Neural crest cell (in vitro differentiated cells): ENCODE measurements around the gene NDUFA7. TPM values are rescaled to one million over a fixed set of nuclear protein-coding genes. Genes with fewer than 3 reads are reported as not detected.

Experiments used
- DNase-seq: peaks from one replicate; pipeline ENCODE4 v3.0.0; 2021; ENCODE audit warnings: low read depth, mixed read lengths, low spot score
- H3K27ac Mint-ChIP-seq: one replicate; pipeline ENCODE4 v1.8.0; 2021; ENCODE audit warnings: mild to moderate bottlenecking, mixed read lengths; ENCODE audit not compliant: unreplicated experiment
- H3K27me3 Mint-ChIP-seq: 2 replicates; pipeline ENCODE4 v1.8.0; 2021; ENCODE audit warnings: low read depth, mild to moderate bottlenecking, mixed read lengths
- H3K36me3 Mint-ChIP-seq: 2 replicates; pipeline ENCODE4 v1.8.0; 2021; ENCODE audit warnings: low read depth, mild to moderate bottlenecking, mixed read lengths
- H3K4me1 Mint-ChIP-seq: 2 replicates; pipeline ENCODE4 v1.8.0; 2021; ENCODE audit warnings: mixed read lengths
- H3K4me3 Mint-ChIP-seq: one replicate; pipeline ENCODE4 v1.8.0; 2021; ENCODE audit warnings: mild to moderate bottlenecking, mixed read lengths
- H3K9me3 Mint-ChIP-seq: 2 replicates; pipeline ENCODE4 v1.8.0; 2021; ENCODE audit warnings: mixed read lengths
- total RNA-seq: library from RNA; stranded (reverse); gene quantifications from 2 replicates; pipeline ENCODE4 v1.2.1, GENCODE V29; 2021
- TF ChIP-seq, protein P1 (sequence below): fragments of 200-600 bp; sonication (generic); conservative IDR thresholded peaks from 2 replicates; pipeline ENCODE4 v1.5.0; 2021; ENCODE audit warnings: antibody characterized with exemption, mild to moderate bottlenecking

NDUFA7 gene
- total RNA-seq, 1 donor from 2014 or later: 51.8 TPM

DNA sequence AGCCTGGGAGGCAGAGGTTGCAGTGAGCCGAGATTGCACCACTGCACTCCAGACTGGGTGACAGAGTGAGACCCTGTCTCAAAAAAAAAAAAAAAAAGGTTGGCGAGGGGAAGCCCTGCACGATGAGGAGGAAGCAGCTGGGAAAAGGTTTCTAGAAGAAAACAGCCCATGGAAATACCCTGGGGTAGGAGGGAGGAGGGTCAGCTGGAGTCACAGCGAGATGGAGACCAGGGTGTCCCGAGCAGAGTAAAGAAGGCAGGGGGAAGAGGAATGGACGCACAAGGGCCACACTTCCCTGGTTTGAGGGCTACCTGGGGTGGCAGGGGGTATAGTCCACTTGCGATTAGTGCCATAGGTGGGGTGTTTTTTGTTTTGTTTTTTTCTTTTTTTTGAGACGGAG, 15.5 kb upstream of the NDUFA7 start:
- Mint-ChIP-seq H3K4me1 (peaks cover 8% of the 10 kb centered on the region), H3K9me3 (no peaks in the 10 kb centered on the region), H3K27me3 (peaks cover 79% of the 10 kb centered on the region), H3K4me3 (no peak overlapping the region), H3K36me3 (no peaks in the 10 kb centered on the region), H3K27ac (no peak overlapping the region)
- no peak for DNase-seq
- TF ChIP-seq, protein P1, sequence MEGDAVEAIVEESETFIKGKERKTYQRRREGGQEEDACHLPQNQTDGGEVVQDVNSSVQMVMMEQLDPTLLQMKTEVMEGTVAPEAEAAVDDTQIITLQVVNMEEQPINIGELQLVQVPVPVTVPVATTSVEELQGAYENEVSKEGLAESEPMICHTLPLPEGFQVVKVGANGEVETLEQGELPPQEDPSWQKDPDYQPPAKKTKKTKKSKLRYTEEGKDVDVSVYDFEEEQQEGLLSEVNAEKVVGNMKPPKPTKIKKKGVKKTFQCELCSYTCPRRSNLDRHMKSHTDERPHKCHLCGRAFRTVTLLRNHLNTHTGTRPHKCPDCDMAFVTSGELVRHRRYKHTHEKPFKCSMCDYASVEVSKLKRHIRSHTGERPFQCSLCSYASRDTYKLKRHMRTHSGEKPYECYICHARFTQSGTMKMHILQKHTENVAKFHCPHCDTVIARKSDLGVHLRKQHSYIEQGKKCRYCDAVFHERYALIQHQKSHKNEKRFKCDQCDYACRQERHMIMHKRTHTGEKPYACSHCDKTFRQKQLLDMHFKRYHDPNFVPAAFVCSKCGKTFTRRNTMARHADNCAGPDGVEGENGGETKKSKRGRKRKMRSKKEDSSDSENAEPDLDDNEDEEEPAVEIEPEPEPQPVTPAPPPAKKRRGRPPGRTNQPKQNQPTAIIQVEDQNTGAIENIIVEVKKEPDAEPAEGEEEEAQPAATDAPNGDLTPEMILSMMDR: no peak

DNA sequence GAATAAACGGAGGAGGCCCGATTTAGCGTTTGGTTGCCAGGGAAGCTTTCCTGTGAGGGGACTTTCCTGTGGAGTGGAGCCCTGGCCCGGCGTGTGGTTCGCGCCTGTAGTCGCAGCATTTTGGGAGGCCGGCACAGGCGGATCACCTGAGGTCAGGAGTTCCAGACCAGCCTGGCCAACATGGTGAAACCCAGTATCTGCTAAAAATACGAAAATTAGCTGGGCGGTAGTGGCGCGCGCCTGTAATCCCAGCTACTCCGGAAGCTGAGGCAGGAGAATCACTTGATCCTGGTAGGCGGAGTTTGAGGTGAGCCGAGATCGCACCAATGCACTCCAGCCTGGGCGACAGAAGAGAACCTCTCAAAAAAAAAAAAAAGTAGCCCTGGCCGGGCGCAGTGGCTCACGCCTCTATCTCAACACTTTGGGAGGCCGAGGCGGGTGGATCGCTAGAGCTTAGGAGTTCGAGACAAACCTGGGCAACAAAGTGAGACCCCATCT, 14.9 kb upstream of the NDUFA7 start:
- Mint-ChIP-seq H3K4me3 (peak overlapping the region; percentile 35), H3K9me3 (no peaks in the 10 kb centered on the region), H3K27me3 (peaks cover 79% of the 10 kb centered on the region), H3K27ac (no peak overlapping the region), H3K36me3 (no peaks in the 10 kb centered on the region), H3K4me1 (peaks cover 8% of the 10 kb centered on the region)
- TF ChIP-seq, protein P1: no peak
- DNase-seq: no peak

DNA sequence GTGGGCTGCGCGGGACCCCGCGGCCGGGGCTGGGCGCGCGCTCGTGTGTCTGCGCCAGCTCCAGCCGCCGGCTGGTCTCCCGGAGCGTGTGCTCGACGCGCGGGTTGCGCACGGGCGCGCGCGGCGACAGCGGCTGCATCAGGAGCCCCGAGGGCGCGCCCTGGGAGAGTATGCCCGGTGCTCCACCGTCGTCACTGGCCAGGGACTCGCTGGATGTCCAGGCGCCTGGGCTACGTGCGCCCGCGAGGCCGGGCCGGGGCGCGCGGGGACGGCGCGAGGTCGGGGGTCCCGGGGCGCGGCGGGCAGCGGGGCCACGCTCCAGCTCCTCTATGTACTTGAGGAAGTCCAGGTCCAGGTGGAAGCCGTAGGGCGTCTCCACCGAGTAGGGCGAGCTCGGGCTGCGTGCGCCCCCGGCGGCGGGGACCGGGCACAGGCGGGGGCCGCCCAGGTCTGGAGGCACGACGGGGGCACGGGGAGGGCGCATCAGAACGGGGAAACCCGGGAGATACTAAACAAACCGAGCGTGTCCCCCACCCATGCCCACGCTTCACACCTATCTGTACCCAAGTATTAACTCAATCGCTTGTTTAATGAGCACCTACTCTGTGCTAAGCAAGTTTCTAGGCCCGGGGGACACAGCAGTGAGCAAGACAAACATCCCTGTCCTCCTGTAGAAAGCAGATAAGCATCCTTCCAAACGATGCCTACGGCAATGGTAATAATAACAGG, 14.3 kb upstream of the NDUFA7 start:
- Mint-ChIP-seq H3K36me3 (no peaks in the 10 kb centered on the region), H3K27me3 (peaks cover 79% of the 10 kb centered on the region), H3K27ac (no peak overlapping the region), H3K9me3 (no peaks in the 10 kb centered on the region), H3K4me3 (peak overlapping the region; percentile 35), H3K4me1 (peaks cover 3% of the 10 kb centered on the region)
- no peak for DNase-seq
- TF ChIP-seq, protein P1: peak; percentile 48

DNA sequence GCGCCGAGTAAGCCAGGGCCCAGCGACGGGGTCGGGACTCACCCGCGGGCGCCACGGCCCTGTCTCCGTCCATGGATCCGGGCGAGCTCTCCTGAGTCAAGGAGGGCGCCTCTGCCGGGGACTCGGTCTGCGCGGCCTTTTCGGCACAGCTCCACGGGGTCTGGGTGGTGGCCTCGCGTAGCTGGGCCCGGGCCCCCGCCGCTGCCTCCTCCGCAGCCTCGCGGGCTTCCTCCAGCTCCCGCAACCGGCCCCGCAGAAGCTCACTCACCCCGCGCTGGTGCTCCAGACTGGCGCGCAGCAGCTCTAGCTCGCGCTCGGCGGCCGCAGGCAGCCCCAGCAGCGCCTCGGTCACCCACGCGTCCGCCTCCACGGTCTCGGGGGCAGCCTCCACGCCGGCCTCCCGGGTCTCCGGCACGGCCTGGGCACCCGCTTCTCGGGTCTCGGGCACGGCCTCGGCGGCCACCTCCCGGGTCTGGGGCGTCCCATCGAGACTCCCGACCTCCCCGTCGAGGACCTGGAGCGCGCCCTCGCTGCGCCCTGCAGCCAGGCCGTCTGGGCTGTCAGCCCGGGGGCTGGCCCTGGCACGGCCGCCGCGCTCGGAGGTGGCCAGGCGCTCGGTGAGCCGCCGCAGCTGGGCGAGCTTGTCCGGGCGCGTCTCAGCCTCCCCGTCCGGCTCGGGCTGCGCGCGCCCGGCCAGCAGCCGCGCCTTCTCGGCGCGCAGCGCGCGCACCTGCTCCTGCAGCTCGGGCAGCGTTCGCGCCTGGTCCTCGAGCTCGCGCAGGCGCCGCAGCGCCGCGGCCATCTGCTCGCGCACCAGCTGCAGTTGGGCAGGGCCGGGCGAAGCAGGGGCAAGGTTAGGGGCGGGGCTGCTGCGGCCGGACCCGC, 13.5 kb upstream of the NDUFA7 start:
- Mint-ChIP-seq H3K9me3 (no peaks in the 10 kb centered on the region), H3K27me3 (peaks cover 79% of the 10 kb centered on the region), H3K27ac (no peak overlapping the region), H3K4me3 (no peak overlapping the region), H3K36me3 (no peaks in the 10 kb centered on the region), H3K4me1 (no peaks in the 10 kb centered on the region)
- DNase-seq: peak; percentile 37
- TF ChIP-seq, protein P1: no peak

DNA sequence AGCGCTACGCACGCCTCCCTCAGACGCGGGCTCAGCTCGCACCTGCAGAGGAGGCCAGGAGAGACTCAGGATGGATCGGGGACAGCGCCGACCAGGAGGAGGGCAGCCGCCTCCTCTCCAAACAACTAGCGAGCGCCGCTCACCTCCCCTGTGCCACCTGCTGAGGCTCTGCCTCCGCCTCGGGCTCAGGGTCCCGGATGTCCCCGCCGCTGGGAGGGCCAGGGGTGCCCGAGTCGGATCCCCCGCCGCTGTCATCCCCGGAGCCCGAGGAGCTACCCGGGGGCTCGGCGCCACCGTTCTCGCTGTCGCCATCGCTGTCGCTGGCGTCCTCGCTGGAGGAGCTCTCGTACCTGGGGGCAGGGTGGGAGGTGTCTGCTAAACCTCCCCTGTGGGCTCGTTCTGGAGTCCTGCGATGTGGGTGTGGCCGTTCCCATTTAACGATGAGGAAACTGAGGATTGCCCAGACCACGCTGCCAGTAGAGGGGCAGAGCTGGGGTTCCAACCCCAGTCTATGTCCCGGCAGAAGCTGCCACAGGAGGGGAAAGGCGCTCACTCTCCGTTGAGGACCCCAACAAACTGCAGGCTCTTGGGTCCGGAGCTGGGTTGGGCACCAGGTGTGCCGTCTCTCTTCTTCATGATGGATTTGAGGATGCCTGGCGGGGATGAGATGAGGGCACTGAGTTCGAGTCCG, 12.7 kb upstream of the NDUFA7 start:
- H3K4me3 Mint-ChIP-seq: no peak overlapping the region
- DNase-seq: no peak

More for the DNA sequence above, 12.7 kb upstream of the NDUFA7 start:
- H3K27ac Mint-ChIP-seq: no peak overlapping the region
- H3K36me3 Mint-ChIP-seq: no peaks in the 10 kb centered on the region
- no peaks in the 10 kb centered on the region for H3K4me1 Mint-ChIP-seq
- H3K27me3 Mint-ChIP-seq: peaks cover 76% of the 10 kb centered on the region
- no peaks in the 10 kb centered on the region for H3K9me3 Mint-ChIP-seq
- TF ChIP-seq, protein P1: no peak
